Hepatocyte (in vitro differentiated cells): ENCODE results near the gene TYROBP. TPM values are rescaled to one million over a fixed set of nuclear protein-coding genes. Genes with fewer than 3 reads are reported as not detected.

ENCODE experiments used
- DNase-seq: peaks from one replicate; pipeline ENCODE4 v3.0.0-alpha.2; 2016; ENCODE audit warnings: low spot score
- H2AFZ ChIP-seq: fragments of 200-600 bp; sonication (generic); 2 replicates; pipeline ENCODE4 v1.6.0; 2016; ENCODE audit warnings: antibody characterized with exemption, mild to moderate bottlenecking
- H3K27ac ChIP-seq: fragments of 200-600 bp; sonication (generic); 2 replicates; pipeline ENCODE4 v1.5.1; 2016; ENCODE audit warnings: mild to moderate bottlenecking
- H3K27me3 ChIP-seq: fragments of 200-600 bp; sonication (generic); 2 replicates; pipeline ENCODE4 v1.6.1; 2016
- H3K36me3 ChIP-seq: fragments of 200-600 bp; sonication (generic); replicated peaks from 2 replicates; pipeline ENCODE4 v1.5.1; 2016; ENCODE audit warnings: low read depth; ENCODE audit not compliant: insufficient read depth
- H3K4me1 ChIP-seq: fragments of 200-600 bp; sonication (generic); 2 replicates; pipeline ENCODE4 v1.5.1; 2016; ENCODE audit warnings: mild to moderate bottlenecking, moderate library complexity; ENCODE audit not compliant: insufficient read depth
- H3K4me2 ChIP-seq: fragments of 200-600 bp; sonication (generic); 2 replicates; pipeline ENCODE4 v1.6.0; 2016
- H3K4me3 ChIP-seq: fragments of 200-600 bp; sonication (generic); 2 replicates; pipeline ENCODE4 v1.5.1; 2016; ENCODE audit warnings: mild to moderate bottlenecking
- H3K79me2 ChIP-seq: fragments of 200-600 bp; sonication (generic); 2 replicates; pipeline ENCODE4 v1.6.0; 2017; ENCODE audit warnings: mild to moderate bottlenecking
- H3K9me2 ChIP-seq: fragments of 200-600 bp; sonication (generic); replicated peaks from 2 replicates; pipeline ENCODE4 v1.6.0; 2017; ENCODE audit warnings: mild to moderate bottlenecking; ENCODE audit not compliant: insufficient read depth
- H3K9me3 ChIP-seq: fragments of 200-600 bp; sonication (generic); 2 replicates; pipeline ENCODE4 v1.5.1; 2016; ENCODE audit warnings: low read depth, mild to moderate bottlenecking
- H4K20me1 ChIP-seq: fragments of 200-600 bp; sonication (generic); 2 replicates; pipeline ENCODE4 v1.6.0; 2016; ENCODE audit warnings: mild to moderate bottlenecking; ENCODE audit not compliant: insufficient read depth, poor library complexity, severe bottlenecking
- CTCF ChIP-seq: fragments of 200-600 bp; sonication (generic); IDR thresholded peaks from 2 replicates; pipeline ENCODE4 v1.5.1; 2016; ENCODE audit warnings: antibody characterized with exemption, mild to moderate bottlenecking; ENCODE audit not compliant: poor library complexity
- EZH2 ChIP-seq: fragments of 200-600 bp; sonication (generic); IDR thresholded peaks from 2 replicates; pipeline ENCODE4 v1.6.1; 2016; ENCODE audit warnings: antibody characterized with exemption, mild to moderate bottlenecking, borderline replicate concordance
- EZH2phosphoT487 ChIP-seq: fragments of 200-600 bp; sonication (generic); IDR thresholded peaks from one replicate; pipeline ENCODE4 v1.6.1; 2018; ENCODE audit warnings: antibody characterized with exemption, mild to moderate bottlenecking, low read depth, moderate library complexity; ENCODE audit not compliant: unreplicated experiment, severe bottlenecking
- WGBS: methylation state at CpG from one replicate; pipeline ENCODE4 v1.1.6; 2016; ENCODE audit warnings: low lambda C conversion rate; ENCODE audit errors: missing lambda C conversion rate; 5-methylcytosine and 5-hydroxymethylcytosine counted together
- polyA plus RNA-seq: library from polyadenylated mRNA; unstranded; fragments of >200 nt; fragmentation: Nextera tagmentation; extraction: Ambion mirVana; gene quantifications from 2 replicates; pipeline ENCODE4 v1.2.1, GENCODE V29; 2016
- total RNA-seq: library from RNA; depleted of rRNA; stranded (reverse); fragments of >200 nt; gene quantifications from 2 replicates; pipeline ENCODE4 v1.2.3, GENCODE V29; 2014

Gene TYROBP
- total and polyA plus RNA-seq, 2 experiments from 2014 or later, result 4.9 to 5.9 TPM

GRCh38 chr19:35925501-35925900, 17.4 kb upstream of the TYROBP start:
- Histone ChIP-seq H3K4me2 (no peak overlapping the region), H3K4me3 (no peak overlapping the region), H3K36me3 (no peaks in the 10 kb centered on the region), H3K9me3 (no peaks in the 10 kb centered on the region), H3K4me1 (no peaks in the 10 kb centered on the region), H3K27me3 (no peaks in the 10 kb centered on the region), H3K79me2 (no peaks in the 10 kb centered on the region), H2AFZ (no peak overlapping the region), H3K9me2 (no peaks in the 10 kb centered on the region), H4K20me1 (no peaks in the 10 kb centered on the region), H3K27ac (no peak overlapping the region)
- no peak for DNase-seq
- 87% methylated on average over 3 of the region's 3 CpGs for WGBS
- TF ChIP-seq EZH2, result no peak
- TF ChIP-seq EZH2phosphoT487, result no peak
- TF ChIP-seq CTCF, result no peak

GRCh38 chr19:35921012-35921411, 12.9 kb upstream of the TYROBP start:
- H3K36me3 ChIP-seq, result no peaks in the 10 kb centered on the region
- H3K27me3 ChIP-seq, result no peaks in the 10 kb centered on the region
- no peak overlapping the region for H3K4me3 ChIP-seq
- H3K4me1 ChIP-seq, result no peaks in the 10 kb centered on the region
- TF ChIP-seq CTCF (no peak), EZH2 (no peak), EZH2phosphoT487 (no peak)
- no peaks in the 10 kb centered on the region for H3K9me2 ChIP-seq
- no peak overlapping the region for H3K4me2 ChIP-seq
- H4K20me1 ChIP-seq, result no peaks in the 10 kb centered on the region
- 92% methylated on average over 6 of the region's 6 CpGs for WGBS
- H3K79me2 ChIP-seq, result no peaks in the 10 kb centered on the region
- no peak for DNase-seq
- H3K9me3 ChIP-seq, result no peaks in the 10 kb centered on the region
- H3K27ac ChIP-seq, result no peak overlapping the region
- no peak overlapping the region for H2AFZ ChIP-seq

GRCh38 chr19:35919306-35919705, 11.2 kb upstream of the TYROBP start:
- 87% methylated on average over 11 of the region's 11 CpGs for WGBS
- H3K9me3 ChIP-seq, result no peaks in the 10 kb centered on the region
- no peak overlapping the region for H2AFZ ChIP-seq
- no peaks in the 10 kb centered on the region for H3K4me1 ChIP-seq
- DNase-seq, result no peak
- no peak overlapping the region for H3K4me3 ChIP-seq
- no peaks in the 10 kb centered on the region for H4K20me1 ChIP-seq
- no peaks in the 10 kb centered on the region for H3K79me2 ChIP-seq
- no peaks in the 10 kb centered on the region for H3K36me3 ChIP-seq
- TF ChIP-seq EZH2phosphoT487, result no peak
- TF ChIP-seq EZH2, result no peak
- no peak for TF ChIP-seq CTCF
- no peaks in the 10 kb centered on the region for H3K27me3 ChIP-seq
- H3K4me2 ChIP-seq, result no peak overlapping the region
- no peaks in the 10 kb centered on the region for H3K9me2 ChIP-seq
- H3K27ac ChIP-seq, result no peak overlapping the region

- TF ChIP-seq CTCF, result no peak
- no peak for TF ChIP-seq EZH2
- no peak for TF ChIP-seq EZH2phosphoT487
- H3K4me3 ChIP-seq, result no peak overlapping the region
- no peaks in the 10 kb centered on the region for H3K9me3 ChIP-seq
- H3K4me2 ChIP-seq, result no peak overlapping the region
- no peaks in the 10 kb centered on the region for H3K36me3 ChIP-seq
- DNase-seq, result no peak
- no peaks in the 10 kb centered on the region for H3K27me3 ChIP-seq
- no peaks in the 10 kb centered on the region for H3K9me2 ChIP-seq
- no peaks in the 10 kb centered on the region for H3K4me1 ChIP-seq
- H2AFZ ChIP-seq, result no peak overlapping the region
- H4K20me1 ChIP-seq, result no peaks in the 10 kb centered on the region
- no peak overlapping the region for H3K27ac ChIP-seq
- H3K79me2 ChIP-seq, result no peaks in the 10 kb centered on the region
- 65% methylated on average over 3 of the region's 3 CpGs for WGBS
Observed at GRCh38 chr19:35915443-35915842, 7.3 kb upstream of the TYROBP start.
